Aorta (tissue), 5 donors: ENCODE data around the gene CLEC16A. TPM values are rescaled to one million over a fixed set of nuclear protein-coding genes. Genes with fewer than 3 reads are reported as not detected.

ENCODE experiments used
- ATAC-seq: fragments of 200-7000 bp; cut with Tn5 transposase; one replicate; pipeline ENCODE4 v1.9.1; 2022; ENCODE audit warnings: moderate library complexity; ENCODE audit not compliant: low FRiP score
- DNase-seq, 2 donors: peaks; one replicate each; pipeline ENCODE4 v3.0.0-alpha.2; 2020
- H3K27ac ChIP-seq, 2 donors: one replicate each; pipeline ENCODE4 v1.5.1; 2013; ENCODE audit warnings: low read length in 2 of 2, mild to moderate bottlenecking in 2 of 2, moderate library complexity in 2 of 2, control low read depth in 1 of 2, inconsistent platforms in 1 of 2, low read depth in 1 of 2
- H3K27me3 ChIP-seq, 2 donors: one replicate each; pipeline ENCODE4 v1.6.1; 2013; ENCODE audit warnings: control low read depth in 1 of 2, low read length in 1 of 2, mild to moderate bottlenecking in 1 of 2, moderate library complexity in 1 of 2; ENCODE audit not compliant: insufficient read depth in 2 of 2, control insufficient read depth in 1 of 2
- H3K36me3 ChIP-seq, 2 donors: one replicate each; pipeline ENCODE4 v1.6.1; 2013; ENCODE audit warnings: control low read depth in 1 of 2, low read length in 1 of 2, mild to moderate bottlenecking in 1 of 2; ENCODE audit not compliant: insufficient read depth in 2 of 2, control insufficient read depth in 1 of 2
- H3K4me1 ChIP-seq, 2 donors: one replicate each; pipeline ENCODE4 v1.6.1; 2013; ENCODE audit warnings: low read length in 2 of 2, control low read depth in 1 of 2, mild to moderate bottlenecking in 1 of 2, moderate library complexity in 1 of 2; ENCODE audit not compliant: insufficient read depth in 2 of 2, control insufficient read depth in 1 of 2
- H3K4me3 ChIP-seq, 2 donors: one replicate each; pipeline ENCODE4 v1.5.1; 2013; ENCODE audit warnings: low read length in 2 of 2, control low read depth in 1 of 2, mild to moderate bottlenecking in 1 of 2
- H3K9me3 ChIP-seq: one replicate; pipeline ENCODE4 v1.6.1; 2013; ENCODE audit warnings: mild to moderate bottlenecking, low read length; ENCODE audit not compliant: control insufficient read depth
- whole genome bisulfite sequencing, 2 donors: extraction: QIAGEN DNeasy Blood & Tissue Kit; methylation state at CpG; one replicate each; pipeline ENCODE4 v1.1.7; 2013; 5-methylcytosine and 5-hydroxymethylcytosine counted together
- intact Hi-C, 2 donors: fragments of 100-400 bp; cut with DNase I; formaldehyde crosslinking; loops; one replicate each; pipeline versions ENCODE4 v1.14.2 to v1.15.0; 2022
- polyA plus RNA-seq, 2 donors: library from polyadenylated mRNA; stranded (reverse); fragments of 200-250 nt; gene quantifications; one replicate each; pipeline ENCODE4 v1.2.3, GENCODE V29; 2013
- total RNA-seq, 2 donors: library from RNA; stranded (reverse); fragmentation: NEBNext Ultra II Directional; extraction: Animal tissue kit (Norgen Biotek cat#: 25700); gene quantifications; one replicate each; pipeline ENCODE4 v1.2.1, GENCODE V29; 2021
- donor health status: healthy with polysubstance abuse.
- donor health status: Bipolar disorder and iron deficiency.
- donor health status: DM: no; HTN: no; CAD: no.
- donor health status: DM: no; HTN: no; CAD: no.
- donor health status: DM: yes; HTN: yes; CAD: no.

The CLEC16A gene
- total and polyA plus RNA-seq, 4 donors: 5.9 to 28.8 (median 19.0) TPM

GRCh38 chr16:11061629-11062270 is 117.4 kb downstream of the CLEC16A start:
- Histone ChIP-seq H3K27me3 (no peaks in the 10 kb centered on the region), H3K36me3 (peaks cover 0 to 2% of the 10 kb centered on the region in 2 donors), H3K27ac (no peak overlapping the region), H3K9me3 (no peaks in the 10 kb centered on the region), H3K4me3 (no peak overlapping the region), H3K4me1 (no peaks in the 10 kb centered on the region)
- 89 to 91% methylated on average over 6 of the region's 6 CpGs for WGBS, 2 donors
- DNase-seq (no peak), ATAC-seq (no peak)
- intact Hi-C loops: no loop called here

- H3K27me3 ChIP-seq: no peaks in the 10 kb centered on the region
- WGBS, 2 donors: 89 to 91% methylated on average over 8 of the region's 8 CpGs
- ATAC-seq (no peak), DNase-seq (peak in 1 of 2 donors; percentile 16)
- H3K9me3 ChIP-seq: no peaks in the 10 kb centered on the region
- peaks cover 0 to 2% of the 10 kb centered on the region in 2 donors for H3K36me3 ChIP-seq
- H3K4me3 ChIP-seq: no peak overlapping the region
- no peaks in the 10 kb centered on the region for H3K4me1 ChIP-seq
- no peak overlapping the region for H3K27ac ChIP-seq
- intact Hi-C loops: no loop called here
Observed at GRCh38 chr16:11063448-11064201, 119.3 kb downstream of the CLEC16A start.

GRCh38 chr16:11064202-11064540 is 119.8 kb downstream of the CLEC16A start:
- 76 to 96% methylated on average over 3 of the region's 3 CpGs for WGBS, 2 donors
- Histone ChIP-seq H3K27me3 (no peaks in the 10 kb centered on the region), H3K27ac (no peak overlapping the region), H3K4me3 (no peak overlapping the region), H3K9me3 (no peaks in the 10 kb centered on the region), H3K4me1 (no peaks in the 10 kb centered on the region), H3K36me3 (peaks cover 0 to 2% of the 10 kb centered on the region in 2 donors)
- peak in 1 of 2 donors; percentile 20 for DNase-seq
- intact Hi-C loops: no loop called here
- no peak for ATAC-seq

GRCh38 chr16:11064851-11065250 is 120.5 kb downstream of the CLEC16A start:
- Histone ChIP-seq H3K36me3 (peaks cover 0 to 2% of the 10 kb centered on the region in 2 donors), H3K27ac (no peak overlapping the region), H3K4me3 (no peak overlapping the region), H3K4me1 (no peaks in the 10 kb centered on the region), H3K27me3 (no peaks in the 10 kb centered on the region), H3K9me3 (no peaks in the 10 kb centered on the region)
- intact Hi-C loops: no loop called here
- ATAC-seq (no peak), DNase-seq (no peak)
- WGBS, 2 donors: 69 to 78% methylated on average over 3 of the region's 3 CpGs

GRCh38 chr16:11066261-11066870 is 122.0 kb downstream of the CLEC16A start:
- no peaks in the 10 kb centered on the region for H3K4me1 ChIP-seq
- H3K9me3 ChIP-seq: no peaks in the 10 kb centered on the region
- DNase-seq: peak in 1 of 2 donors; percentile 59
- H3K27me3 ChIP-seq: no peaks in the 10 kb centered on the region
- no peak overlapping the region for H3K27ac ChIP-seq
- intact Hi-C loops: no loop called here
- peaks cover 0 to 2% of the 10 kb centered on the region in 2 donors for H3K36me3 ChIP-seq
- no peak overlapping the region for H3K4me3 ChIP-seq
- WGBS, 2 donors: 89 to 90% methylated on average over 14 of the region's 14 CpGs
- no peak for ATAC-seq

GRCh38 chr16:11067266-11067665 is 122.9 kb downstream of the CLEC16A start:
- H3K9me3 ChIP-seq: no peaks in the 10 kb centered on the region
- no peak for ATAC-seq
- H3K27ac ChIP-seq: no peak overlapping the region
- no peak overlapping the region for H3K4me3 ChIP-seq
- H3K27me3 ChIP-seq: no peaks in the 10 kb centered on the region
- 94 to 97% methylated on average over 7 of the region's 7 CpGs for WGBS, 2 donors
- H3K36me3 ChIP-seq: no peaks in the 10 kb centered on the region
- DNase-seq: peak in 1 of 2 donors; percentile 37
- H3K4me1 ChIP-seq: no peaks in the 10 kb centered on the region
- intact Hi-C loops: no loop called here

- intact Hi-C loops: no loop called here
- no peak overlapping the region for H3K27ac ChIP-seq
- 91 to 92% methylated on average over 7 of the region's 7 CpGs for WGBS, 2 donors
Observed at GRCh38 chr16:11067697-11068141, 123.4 kb downstream of the CLEC16A start.

GRCh38 chr16:11071829-11072228 is 127.5 kb downstream of the CLEC16A start:
- WGBS, 2 donors: 77 to 84% methylated on average over 5 of the region's 5 CpGs
- no peak for DNase-seq
- no peaks in the 10 kb centered on the region for H3K9me3 ChIP-seq
- no peaks in the 10 kb centered on the region for H3K36me3 ChIP-seq
- H3K4me1 ChIP-seq: no peaks in the 10 kb centered on the region
- intact Hi-C loops: no loop called here
- no peaks in the 10 kb centered on the region for H3K27me3 ChIP-seq
- no peak overlapping the region for H3K4me3 ChIP-seq
- ATAC-seq: no peak
- no peak overlapping the region for H3K27ac ChIP-seq

More at GRCh38 chr16:11067697-11068141, 123.4 kb downstream of the CLEC16A start:
- no peak overlapping the region for H3K4me3 ChIP-seq
- H3K36me3 ChIP-seq: no peaks in the 10 kb centered on the region
- ATAC-seq (no peak), DNase-seq (peak in 1 of 2 donors; percentile 25)
- H3K27me3 ChIP-seq: no peaks in the 10 kb centered on the region
- no peaks in the 10 kb centered on the region for H3K9me3 ChIP-seq
- no peaks in the 10 kb centered on the region for H3K4me1 ChIP-seq
